Measurements from ENCODE around the gene JAK1.
"Not testable (repeated sequence)": the region's sequence is repeated elsewhere in the genome, so short reads cannot be mapped to it uniquely, and the experiment has no call there.

JAK1 gene

DNA sequence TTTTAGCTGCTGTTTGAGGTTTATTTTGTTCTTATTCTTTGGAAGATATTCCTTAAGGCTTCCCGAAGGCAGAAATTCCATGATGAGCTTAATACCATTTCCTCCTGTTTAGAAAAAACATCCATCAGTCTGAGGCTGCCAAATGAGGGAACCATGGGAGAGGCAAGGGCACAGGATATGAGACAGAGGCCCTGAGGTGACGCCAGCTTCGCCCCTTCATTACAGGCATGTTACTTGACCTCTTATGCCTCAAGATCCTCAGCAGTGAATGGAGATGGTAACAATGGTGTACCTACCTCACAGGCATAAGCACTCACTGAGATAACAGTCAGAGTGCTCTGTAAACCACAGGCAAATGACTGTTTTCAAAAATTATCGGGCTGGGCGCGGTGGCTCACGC lies 127.9 kb downstream of the JAK1 start:
- DNase-seq (ENCODE audit: low spot score), result no peak

DNA sequence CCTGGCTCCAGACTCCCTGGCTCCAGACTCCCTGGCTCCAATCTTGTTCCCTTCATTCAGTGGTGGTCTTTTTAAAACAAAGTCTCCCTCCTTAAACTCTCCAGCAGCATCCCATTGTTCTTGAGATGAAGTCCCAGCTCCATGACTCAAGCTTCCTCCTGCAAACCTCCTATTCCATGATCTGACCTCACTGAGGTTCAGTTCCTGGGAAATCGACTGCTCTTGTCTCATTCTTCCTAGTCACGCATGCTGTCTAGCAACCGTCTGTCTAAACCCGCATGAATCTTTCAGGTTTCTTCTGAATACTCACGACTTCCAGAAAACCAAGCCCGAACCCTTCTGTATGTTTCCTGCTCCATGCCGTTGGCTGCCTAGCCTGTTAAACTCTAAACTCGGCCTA lies 129.5 kb downstream of the JAK1 start:
- no peak for DNase-seq (ENCODE audit: low spot score)

DNA sequence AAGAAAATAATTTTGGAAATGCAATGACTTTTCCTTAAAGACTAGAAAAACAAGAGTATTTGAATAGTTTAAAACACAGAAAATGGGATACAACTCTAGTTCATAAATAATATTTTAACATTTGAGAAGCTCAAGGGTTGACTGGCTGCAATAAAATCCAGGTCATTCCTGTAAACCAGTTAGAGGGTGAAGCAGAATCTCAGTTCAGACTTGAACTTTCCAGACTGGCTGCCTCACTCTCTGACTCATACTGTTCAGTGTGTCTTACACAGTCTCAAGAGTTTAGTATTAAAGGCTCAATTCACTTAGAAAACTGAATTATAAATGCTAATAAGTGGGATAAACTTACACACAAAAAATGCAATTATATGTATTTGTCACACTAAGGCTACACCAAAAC lies 131.6 kb downstream of the JAK1 start:
- DNase-seq (ENCODE audit: low spot score), result no peak

DNA sequence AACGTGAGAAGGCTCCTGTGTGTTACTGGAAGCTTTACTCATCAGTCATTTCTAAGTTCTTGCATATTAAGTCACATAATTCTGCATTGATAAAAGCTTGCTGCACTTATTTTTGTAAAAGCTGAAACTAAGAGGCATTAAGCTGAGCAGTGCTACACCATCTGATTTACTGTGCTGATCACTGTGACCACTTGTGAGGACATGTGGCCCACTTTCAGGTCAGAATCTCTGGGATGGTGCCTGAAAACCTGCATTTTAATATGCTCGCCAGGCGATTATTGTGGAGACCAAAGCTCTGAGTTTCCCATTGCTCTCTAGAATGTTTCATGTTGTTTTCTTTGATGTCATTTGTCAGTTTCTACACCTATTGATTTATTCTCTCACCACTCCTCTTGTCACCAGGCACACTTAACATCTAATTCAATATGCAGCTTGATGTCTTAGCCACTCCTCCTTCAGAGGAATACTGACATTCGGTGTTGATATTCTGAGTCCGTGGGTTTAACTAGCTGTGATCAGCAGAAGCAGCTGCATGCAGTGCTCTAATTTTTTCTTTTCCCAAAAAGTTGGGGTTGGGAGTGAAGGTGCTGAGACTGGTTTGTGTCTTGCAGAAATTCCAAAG lies 136.2 kb downstream of the JAK1 start:
- DNase-seq (ENCODE audit: low spot score), result no peak

DNA sequence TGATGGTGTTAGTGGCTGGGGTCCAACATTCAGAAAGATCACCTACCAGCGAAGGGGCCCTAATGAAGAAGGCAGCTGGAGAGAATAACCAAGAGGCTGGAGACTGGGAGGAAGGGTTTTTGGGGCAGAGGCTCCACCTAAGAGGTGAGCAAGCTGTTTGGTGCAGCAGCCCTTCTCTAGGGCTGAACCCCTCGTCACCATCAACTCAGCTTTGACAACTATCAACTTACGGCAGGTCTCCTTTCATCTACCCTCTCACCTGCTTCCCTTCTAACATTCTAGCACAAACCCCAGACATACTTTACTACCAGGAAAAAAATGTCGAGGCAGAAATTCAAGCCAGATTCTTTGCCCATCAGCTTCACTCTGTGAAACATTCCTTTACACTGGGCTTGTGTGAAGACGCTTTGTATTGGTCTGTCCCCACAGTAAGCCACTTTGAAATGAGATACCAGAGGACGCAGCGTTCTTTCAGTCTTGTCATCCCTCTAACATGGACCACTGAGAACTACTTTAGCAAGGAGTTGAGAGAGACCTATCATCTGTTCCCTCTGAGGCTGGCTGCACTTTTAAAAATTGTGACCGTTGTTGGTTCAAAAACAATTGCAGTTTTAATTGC lies 136.8 kb downstream of the JAK1 start:
- DNase-seq (ENCODE audit: low spot score), result no peak

DNA sequence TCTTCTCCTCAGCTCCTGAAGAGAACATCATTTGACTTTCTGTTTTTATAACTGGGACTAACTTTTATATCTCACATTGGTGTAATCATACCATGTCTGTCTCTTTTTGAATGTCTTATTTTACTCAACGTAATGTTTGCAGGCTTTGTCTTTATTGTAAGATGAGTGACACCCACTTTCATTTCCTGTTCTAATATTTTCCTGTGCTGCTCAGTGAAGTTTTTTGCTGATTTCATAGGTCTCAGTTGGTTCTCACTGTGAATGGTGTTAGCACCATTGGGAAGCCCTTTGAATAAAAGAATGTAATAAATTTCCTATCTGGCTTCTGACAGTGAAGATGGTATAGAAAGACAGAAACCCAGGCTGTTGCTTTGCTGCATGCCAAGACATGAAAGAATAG lies 137.5 kb downstream of the JAK1 start:
- DNase-seq (ENCODE audit: low spot score), result no peak

DNA sequence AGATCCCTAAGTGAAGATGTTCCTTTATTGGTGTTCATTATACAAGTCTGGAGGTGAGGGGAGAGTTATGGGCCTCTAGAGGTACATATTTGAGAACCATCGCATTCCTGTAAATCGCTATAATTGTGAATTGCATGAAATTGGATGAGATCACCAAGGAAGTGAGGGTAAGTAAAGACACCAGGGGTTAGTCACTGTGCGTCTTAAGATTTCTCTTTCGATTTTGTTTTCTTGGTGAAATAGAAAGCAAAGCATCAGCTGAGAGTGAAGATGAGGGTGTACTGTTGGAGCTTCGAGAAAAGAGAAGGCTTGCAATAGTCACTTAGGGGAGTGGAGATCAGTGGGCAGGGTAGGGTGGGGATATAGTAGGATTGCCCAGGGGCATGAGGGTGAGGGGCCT lies 139.4 kb downstream of the JAK1 start:
- no peak for DNase-seq (ENCODE audit: low spot score)

DNA sequence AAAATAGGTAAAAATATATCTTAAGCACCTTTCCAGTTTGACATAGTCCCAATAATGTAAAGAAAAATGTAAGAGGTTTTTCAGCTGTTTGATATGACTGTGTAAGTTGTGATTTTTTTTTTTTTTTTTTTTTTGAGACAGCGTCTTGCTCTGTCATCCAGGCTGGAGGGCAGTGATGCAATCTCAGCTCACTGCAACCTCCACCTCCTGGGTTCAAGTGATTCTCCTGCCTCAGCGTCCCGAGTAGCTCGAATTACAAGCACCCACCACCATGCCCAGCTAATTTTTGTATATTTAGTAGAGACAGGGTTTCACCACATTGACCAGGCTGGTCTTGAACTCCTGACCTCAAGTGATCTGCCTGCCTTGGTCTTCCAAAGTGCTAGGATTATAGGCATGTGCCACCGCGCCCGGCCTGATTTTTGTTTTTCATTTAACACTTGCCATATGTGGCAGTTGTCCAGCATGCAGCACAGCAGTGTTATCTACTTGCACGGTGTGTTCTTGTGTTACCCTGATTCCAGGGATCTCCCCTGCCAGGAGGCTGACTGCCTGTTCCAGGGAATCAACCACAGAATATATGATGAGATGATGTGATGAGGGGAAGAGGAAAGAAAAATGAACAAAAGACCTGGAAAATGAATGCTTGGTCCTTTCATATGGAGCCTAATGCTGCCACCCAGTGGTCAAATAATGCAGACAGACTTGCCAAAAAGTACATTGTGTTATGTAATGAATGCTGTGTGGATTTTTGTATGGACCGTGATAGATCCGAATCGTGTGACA lies 142.5 kb downstream of the JAK1 start:
- peak; percentile 66 for DNase-seq (ENCODE audit: low spot score)

DNA sequence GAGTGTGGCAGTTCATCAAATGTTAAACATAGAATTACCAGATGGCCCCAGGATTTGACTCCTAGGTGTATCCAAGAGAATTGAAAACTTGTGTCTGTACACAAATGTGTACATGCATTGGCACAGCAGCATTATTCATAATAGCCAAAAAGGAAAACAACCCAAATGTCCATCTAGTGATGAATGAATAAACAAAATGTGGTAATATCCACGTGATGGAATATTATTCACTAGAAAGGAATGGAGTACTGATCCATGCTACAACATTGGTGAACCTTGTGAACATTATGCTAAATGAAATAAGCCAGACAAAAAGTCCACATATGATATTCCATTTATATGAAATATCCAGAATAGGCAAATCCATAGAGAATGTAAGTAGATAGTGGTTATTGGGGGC lies 143.7 kb downstream of the JAK1 start:
- DNase-seq (ENCODE audit: low spot score), result no peak

DNA sequence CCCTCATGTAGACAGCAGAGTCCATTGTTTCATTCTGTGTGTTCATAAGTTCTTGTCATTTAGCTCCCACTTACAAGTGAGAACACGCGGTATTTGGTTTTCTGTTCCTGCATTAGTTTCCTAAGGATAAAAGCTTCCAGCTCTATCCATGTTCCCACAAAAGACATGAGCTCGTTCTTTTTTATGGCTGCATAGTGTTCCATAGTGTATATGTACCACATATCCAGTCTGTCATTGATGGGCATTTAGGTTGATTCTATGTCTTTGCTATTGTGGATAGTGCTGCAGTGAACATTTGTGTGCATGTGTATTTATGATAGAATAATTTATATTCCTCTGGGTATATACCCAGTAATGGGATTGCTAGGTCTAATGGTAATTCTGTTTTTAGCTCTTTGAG lies 145.8 kb downstream of the JAK1 start:
- not testable (repeated sequence) for DNase-seq (ENCODE audit: low spot score)

DNA sequence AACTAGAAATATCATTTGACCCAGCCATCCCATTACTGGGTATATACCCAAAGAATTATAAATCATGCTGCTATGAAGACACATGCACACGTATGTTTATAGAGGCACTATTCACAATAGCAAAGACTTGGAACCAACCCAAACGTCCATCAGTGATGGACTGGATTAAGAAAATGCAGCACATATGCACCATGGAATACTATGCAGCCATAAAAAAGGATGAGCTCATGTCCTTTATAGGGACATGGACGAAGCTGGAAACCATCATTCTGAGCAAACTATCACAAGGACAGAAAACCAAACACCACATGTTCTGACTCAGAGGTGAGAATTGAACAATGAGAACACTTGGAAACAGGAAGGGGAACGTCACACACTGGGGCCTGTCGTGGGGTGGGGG lies 149.0 kb downstream of the JAK1 start:
- not testable (repeated sequence) for DNase-seq (ENCODE audit: low spot score)

DNA sequence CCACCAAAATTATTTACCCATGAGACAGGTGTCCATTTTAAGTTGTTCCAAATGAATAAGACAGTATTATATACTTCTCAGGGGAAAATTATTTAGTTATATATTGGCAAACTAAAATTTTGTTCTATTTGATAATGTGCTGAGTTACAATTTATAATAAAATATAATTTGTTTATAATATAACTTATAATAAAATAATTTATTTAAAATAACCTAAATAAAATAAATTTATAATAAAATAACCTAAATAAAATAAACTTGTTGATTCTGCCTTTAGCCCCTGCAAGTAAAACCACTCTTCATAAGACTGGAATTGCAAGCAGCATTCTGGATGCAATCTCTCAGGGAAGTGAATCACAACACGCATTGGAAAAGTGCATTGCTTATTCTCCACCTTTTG lies 151.9 kb downstream of the JAK1 start:
- DNase-seq (ENCODE audit: low spot score), result no peak

DNA sequence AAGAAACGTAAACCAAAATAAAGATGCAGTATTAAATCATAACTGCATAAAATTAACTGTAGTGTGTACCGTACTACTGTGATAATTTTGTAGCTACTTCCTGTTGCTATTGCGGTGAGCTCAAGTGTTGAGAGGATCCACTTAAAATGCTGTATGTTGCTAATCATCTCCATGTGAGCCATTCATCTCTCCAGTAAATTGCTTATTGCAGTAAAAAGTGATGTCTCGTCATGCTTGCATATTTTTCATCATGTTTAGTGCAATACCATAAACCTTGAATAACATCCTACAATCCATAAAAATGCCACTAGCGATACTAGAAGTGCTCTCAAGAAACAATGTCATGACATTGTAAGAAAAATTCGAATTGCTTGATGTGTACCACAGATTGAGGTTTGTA lies 155.2 kb downstream of the JAK1 start:
- no peak for DNase-seq (ENCODE audit: low spot score)

DNA sequence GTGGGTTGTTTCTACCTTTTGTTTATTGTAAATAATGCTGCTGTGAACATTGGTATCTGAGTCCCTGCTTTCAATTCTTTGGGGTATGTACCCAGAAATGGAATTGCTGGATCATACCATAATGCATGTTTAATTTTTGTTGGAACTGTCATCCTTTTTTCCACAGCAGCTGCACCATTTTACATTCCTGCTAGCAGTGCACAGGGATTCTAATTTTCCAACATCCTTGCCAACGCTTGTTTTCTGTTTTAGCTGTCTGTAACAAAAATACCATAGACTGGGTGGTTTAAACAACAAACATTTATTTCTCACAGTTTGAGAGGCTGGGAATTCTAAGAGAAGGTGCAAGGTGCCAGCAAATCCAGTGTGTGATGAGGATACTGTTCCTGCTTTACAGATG lies 156.3 kb downstream of the JAK1 start:
- no peak for DNase-seq (ENCODE audit: low spot score)

DNA sequence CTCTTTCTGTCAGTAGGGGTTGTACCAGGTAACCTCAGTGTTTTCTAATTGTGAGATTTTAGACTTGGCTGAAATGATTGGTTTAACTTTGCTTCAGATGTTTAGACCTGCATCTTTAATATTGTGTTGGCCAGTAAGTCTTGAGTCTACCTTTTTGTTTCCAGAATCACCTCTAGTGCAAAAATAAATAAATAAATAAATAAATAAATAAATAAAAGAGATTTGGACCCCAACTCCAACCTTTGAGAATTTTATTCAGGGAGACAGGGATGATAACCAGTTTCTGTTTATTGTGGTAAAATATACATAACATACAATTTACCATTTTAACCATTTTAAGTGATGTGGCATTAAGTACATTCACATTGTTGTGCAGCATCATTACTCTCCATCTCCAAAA lies 157.0 kb downstream of the JAK1 start:
- DNase-seq (ENCODE audit: low spot score), result no peak

DNA sequence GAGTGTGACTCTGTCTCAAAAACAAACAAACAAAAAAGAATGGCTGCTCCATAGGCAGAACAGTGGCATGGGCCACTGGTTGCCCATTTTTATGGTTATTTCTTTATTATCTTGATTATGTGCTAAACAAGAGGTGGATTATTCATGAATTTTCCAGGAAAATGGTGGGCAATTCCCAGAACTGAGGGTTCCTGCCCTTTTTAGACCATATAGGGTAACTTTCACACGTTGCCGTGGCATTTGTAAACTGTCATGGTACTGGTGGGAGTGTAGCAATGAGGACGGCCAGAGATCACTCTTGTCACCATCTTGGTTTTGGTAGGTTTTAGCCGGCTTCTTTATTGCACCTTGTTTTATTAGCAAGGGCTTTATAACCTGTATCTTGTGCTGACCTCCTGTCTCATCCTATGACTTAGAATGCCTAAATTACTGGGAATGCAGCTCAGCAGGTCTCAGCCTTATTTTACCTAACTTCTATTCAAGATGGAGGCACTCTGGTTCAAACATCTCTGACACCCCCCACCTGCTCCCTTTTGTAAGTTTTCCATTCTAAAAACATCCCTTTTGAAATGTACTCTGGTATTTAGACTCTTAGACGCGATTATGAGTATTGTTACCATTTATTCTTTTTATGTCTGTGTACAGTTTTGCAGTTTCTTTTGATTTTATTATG lies 164.4 kb downstream of the JAK1 start:
- DNase-seq (ENCODE audit: low spot score), result no peak

DNA sequence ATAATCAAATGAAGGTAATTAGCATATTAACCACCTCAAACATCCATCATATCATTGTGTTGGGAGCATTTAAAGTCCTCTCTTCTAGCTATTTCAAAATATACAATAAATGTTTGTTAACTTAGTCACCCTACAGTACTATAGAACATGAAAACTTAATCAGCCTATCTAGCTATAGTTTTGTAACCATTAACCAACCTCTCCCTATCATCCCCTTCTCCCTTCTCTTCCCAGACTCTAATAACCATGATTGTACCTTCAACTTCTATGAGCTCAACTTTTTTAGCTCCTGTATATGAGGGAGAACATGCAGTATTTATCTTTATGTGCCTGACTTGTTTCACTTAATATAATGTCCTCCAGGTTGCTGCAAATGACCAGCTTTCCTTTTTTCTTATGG lies 167.5 kb downstream of the JAK1 start:
- DNase-seq (ENCODE audit: low spot score), result no peak

DNA sequence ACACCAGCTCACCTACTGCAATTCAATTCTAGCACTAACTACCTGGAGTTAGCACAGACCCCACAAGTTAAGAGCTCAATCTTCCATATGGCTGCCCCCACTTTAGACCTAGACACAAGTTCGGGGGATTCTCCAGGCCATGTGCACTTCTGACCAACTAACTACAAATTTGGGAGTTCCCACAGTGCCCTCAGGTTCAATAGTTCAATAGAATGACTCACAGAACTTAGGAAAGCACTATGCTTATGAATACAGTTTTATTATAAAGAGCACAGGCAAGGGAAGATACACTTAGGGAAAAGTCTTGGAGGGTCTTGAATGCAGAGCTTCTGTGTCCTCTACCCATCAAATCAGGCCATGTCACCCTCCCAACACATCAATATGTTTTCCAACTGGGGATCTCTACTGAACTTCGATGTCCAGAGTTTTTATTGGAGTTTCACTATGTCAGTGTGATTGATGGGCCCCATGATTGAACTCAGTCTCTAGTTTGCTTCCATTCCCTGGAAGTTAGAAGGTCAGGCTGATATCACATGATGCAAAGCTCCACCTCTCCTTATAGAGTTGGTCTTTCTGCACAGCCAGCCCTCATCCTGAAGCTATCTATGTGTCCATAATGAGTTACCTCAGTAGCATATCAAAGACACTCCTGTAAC lies 175.4 kb downstream of the JAK1 start:
- no peak for DNase-seq (ENCODE audit: low spot score)

Data from LoVo (cell line).